Activated CD8-positive, alpha-beta memory T cell treated with anti-CD3 and anti-CD28 coated beads for 48 hours (primary cell): ENCODE results near the gene CORO6.

Experiments
- DNase-seq, 3 experiments: peaks; one replicate each; pipeline ENCODE4 v3.0.0-alpha.2; 2020; ENCODE audit warnings: low read depth in 2 of 3, low spot score in 2 of 3

The CORO6 gene

DNA sequence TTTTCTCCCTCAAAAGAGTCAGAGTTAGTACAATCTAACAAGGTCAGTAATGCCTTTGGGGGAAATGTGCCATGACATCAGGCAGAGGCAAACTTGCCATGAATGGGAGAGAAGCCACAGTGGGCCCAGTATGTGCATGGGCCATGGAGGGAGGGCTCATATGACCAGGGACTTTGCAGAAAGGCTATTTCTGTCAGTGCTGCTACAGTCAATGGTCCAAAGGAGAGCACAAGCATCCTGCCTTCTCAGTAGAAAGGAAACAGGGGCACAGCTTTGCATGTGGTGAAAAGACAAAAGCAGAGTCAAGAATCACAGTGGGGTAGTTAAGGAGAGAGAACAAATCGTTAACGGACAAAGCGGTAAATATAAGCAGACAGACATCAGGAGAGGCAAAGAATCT, 11.2 kb upstream of the CORO6 start:
- DNase-seq: no peak

GRCh38 chr17:29630630-29631193, 8.0 kb upstream of the CORO6 start:
- no peak for DNase-seq

- no peak for DNase-seq
Observed at GRCh38 chr17:29629839-29630238, 7.1 kb upstream of the CORO6 start.

GRCh38 chr17:29628644-29629043, 5.9 kb upstream of the CORO6 start:
- no peak for DNase-seq

DNA sequence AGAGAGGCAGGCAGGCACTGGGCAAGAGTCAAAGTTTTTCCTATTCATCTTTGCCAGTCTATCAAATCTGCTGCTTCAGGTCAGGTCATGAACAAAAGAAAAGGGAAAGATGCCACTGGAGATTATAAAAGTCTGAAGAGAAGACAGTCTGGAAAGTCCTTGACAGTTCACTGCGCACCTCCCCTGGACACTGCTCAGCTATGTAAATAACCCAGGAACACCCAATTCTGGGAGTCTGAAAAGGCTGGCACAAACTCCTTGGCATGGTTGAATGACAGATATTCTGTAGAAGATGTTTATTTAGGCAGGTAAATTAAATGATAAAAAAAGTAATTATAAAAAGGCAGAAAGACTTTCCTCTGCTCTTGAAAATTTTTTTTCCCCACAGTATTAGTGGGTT, 5.2 kb upstream of the CORO6 start:
- DNase-seq: no peak

GRCh38 chr17:29625037-29625750, 2.5 kb upstream of the CORO6 start:
- DNase-seq: no peak

- no peak for DNase-seq
Observed at GRCh38 chr17:29624586-29624985, 1.9 kb upstream of the CORO6 start.

DNA sequence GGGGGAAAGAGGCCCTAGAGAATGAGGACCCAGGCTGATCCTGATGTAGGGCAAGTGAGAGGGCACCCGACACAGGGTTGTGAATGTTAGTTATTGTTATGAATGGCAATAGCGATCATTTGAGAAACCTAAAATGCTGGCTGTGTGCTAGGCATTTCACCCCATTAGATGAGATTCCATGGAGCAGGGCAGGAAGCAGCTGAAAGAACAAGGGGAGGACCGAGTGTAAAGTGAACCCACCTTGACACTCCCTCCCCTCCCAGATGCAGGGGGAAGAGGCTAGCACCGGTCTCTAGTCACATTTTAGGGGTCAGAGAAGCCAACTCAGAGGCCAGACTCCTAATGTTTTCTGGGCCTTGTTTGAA, 553 bp upstream of the CORO6 start:
- no peak for DNase-seq

DNA sequence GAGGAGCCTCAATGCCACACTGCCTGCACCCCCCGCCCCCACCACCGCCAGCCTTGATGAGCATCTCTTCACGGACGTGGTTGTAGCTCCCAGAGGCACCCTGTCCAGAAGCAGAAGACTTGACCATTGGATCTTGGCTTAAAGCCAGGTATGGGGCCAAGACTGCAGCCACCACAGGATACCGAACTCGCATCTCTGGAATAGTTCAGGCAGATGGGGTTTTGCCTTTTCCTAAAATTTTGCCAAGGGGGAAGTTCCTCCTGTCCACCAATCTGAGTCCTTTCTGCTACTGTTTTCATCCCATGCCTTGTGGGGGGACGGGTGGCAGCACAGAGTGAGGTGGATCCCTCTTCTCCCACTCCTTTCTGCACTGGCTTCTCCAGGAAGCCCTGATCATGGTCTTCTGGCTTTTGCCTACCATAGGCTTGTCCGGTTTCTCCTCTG, 939 bp downstream of the CORO6 start:
- no peak for DNase-seq

- DNase-seq: no peak
Observed at GRCh38 chr17:29620779-29621500, 1.8 kb downstream of the CORO6 start.

DNA sequence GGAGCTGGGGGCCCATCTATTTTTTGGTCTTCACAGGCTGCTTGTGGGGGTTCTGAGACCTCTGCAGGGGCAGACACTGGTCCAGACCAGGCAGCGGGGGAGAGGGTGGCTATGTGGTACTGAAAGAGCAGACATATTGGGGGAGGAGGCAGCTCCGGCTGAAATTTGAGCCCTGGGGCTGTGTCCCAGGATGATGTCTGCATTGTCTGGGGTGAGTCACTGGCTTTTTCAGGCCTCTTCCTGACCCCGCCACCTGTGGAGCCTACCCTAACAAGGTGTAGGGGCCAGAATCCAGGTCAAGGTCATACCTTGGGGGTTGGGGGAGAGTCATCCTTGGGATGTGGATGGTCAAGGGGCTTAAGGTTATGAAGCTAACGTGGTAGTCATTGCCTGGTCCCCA, 2.4 kb downstream of the CORO6 start:
- DNase-seq: no peak

- no peak for DNase-seq
Observed at GRCh38 chr17:29619251-29619650, 3.5 kb downstream of the CORO6 start.

DNA sequence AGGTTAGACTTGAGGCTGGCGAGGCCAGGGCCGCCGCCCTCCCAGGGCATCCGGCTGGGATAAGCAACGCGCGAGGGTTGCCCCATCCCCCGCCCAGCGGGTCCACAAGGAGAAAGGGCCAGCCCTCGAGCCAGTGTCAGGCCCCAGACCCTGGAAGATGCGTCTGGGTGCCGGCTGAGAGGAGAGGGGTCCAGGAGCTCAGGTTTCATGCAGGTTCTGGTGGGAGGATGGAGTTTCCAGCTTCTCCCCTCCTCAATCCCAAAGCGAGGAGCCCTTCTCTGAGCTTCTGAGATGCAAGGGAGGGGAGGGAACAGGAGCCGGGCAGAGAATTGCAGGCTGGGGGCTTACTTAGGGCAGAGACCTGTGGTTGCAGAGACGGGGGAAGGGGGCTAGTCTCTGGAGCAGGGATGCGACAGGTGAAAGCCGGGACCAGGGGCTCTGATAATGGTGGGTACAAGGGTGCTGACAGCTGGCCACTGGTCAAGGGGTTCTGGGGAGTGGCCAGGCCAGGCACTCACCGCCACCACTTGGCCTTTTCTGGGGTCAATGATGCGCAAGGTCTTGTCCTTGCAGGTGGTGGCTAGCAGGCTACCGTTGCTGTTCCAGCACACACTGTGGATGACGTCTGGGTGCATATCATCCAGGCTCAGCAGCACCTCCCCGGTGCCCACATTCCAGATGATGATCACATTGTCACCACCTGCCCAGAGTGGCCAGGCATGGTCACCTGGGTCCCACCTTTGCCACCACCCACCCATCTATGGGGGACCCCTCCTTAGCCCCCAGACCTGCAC, 4.2 kb downstream of the CORO6 start:
- DNase-seq: no peak

GRCh38 chr17:29617481-29618271, 5.0 kb downstream of the CORO6 start:
- peak in 2 of 3 experiments; percentile 73 to 77 for DNase-seq

DNA sequence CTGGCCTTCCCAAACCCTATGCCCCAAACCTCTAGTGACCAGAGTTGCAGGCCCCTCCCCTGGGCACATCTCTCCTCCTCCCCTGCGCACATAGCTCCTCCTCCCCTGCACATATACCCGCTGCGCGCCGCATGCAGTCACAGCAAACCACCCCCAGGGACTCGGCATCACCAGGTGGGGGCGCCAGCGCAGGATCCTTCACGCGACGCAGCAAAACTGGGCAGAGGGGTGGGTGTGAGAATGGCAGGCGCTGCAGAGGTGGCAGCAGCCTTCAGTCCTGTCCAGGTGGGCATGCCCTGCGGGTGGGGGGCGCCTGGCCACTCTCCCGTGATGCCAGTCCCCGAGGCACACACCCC, 5.6 kb downstream of the CORO6 start:
- DNase-seq: peak; percentile 79 to 93 (median 90)

- DNase-seq: no peak
Observed at GRCh38 chr17:29616300-29617048, 6.2 kb downstream of the CORO6 start.

- peak in 2 of 3 experiments; percentile 72 to 73 for DNase-seq
Observed at GRCh38 chr17:29615492-29616299, 7.0 kb downstream of the CORO6 start.

DNA sequence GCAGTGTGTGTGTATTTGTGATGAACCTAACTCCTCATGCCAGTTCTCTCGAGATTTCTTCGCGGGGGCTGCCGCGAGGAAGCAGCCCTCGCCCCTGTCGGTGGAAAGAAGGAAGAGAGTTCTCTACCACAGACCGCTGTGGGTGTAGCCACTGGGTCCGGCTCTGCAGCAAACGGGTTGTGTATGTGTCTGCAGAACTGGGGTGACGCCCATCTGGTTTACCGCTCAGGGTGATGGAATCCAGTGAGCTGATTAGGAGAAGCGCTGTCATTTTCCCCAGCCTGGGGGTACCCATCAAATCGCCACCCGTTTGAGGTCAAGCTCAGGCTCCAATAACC, 7.7 kb downstream of the CORO6 start:
- DNase-seq: peak in 1 of 3 experiments; percentile 38

DNA sequence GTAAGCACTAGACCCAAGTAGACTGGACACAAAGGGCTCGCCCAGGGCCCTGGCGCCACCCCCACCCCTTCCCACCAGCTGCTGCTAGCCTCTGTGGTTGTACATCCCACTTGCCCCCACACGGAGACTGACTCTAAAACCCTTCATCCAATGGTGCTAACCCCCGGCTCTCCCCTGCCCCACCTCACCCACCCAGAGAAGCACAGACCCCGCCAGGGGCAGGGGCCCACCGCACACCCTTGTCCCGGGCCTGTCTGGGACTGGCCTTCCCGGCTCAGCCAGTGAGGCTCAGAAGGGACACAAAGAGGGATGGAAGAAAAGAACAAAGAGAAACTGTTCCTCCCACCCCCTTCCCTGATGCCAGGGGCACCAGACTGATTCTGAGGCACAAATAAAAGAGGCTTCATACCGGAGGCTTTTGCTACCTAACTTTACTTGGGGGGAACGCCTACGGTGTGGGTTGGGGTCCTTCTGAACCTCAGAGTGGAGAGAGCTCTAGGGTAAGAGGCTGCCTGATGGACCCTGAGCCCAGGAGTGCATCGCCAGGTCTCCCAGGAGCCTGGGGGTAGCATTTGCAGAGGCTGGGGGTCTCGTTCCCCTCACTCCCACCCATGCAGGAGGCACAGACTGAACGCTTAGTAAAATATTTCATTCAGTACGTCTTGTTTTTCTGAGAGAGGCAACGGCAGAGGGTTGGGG, 8.2 kb downstream of the CORO6 start:
- DNase-seq: no peak
